Measurements from ENCODE around the gene CYP1A2.
"Not testable (repeated sequence)": the region's sequence is repeated elsewhere in the genome, so short reads cannot be mapped to it uniquely, and the experiment has no call there.

The CYP1A2 gene

GRCh38 chr15:74738239-74738638, 10.4 kb upstream of the CYP1A2 start:
- not testable (repeated sequence) for DNase-seq

DNA sequence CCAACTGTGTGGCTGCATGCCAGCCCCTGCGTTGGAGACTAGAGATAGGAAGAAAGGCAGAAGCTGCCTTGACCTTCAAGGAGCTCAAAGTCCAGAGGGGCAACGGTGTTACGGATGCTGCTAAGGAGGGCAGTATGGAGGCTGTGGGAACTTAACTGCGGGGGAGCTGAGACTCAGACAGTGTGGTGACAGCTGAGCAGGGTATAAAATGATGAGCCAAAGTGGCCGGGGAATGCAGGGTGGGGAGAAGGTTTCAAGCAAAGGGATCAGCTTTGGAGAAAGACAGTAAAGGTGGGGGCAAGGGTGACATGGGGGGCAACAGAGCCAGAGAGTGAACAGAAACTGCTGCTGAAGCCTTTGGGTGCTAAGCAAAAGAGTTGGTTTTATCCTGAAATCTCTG, 6.2 kb upstream of the CYP1A2 start:
- no peak for DNase-seq

- no peak for DNase-seq
Measured at GRCh38 chr15:74746389-74746788, 2.3 kb upstream of the CYP1A2 start.

DNA sequence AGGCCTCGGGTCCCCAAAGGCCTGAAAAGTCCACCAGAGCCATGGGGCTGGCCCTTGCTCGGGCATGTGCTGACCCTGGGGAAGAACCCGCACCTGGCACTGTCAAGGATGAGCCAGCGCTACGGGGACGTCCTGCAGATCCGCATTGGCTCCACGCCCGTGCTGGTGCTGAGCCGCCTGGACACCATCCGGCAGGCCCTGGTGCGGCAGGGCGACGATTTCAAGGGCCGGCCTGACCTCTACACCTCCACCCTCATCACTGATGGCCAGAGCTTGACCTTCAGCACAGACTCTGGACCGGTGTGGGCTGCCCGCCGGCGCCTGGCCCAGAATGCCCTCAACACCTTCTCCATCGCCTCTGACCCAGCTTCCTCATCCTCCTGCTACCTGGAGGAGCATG, 1.2 kb downstream of the CYP1A2 start:
- DNase-seq = no peak

DNA sequence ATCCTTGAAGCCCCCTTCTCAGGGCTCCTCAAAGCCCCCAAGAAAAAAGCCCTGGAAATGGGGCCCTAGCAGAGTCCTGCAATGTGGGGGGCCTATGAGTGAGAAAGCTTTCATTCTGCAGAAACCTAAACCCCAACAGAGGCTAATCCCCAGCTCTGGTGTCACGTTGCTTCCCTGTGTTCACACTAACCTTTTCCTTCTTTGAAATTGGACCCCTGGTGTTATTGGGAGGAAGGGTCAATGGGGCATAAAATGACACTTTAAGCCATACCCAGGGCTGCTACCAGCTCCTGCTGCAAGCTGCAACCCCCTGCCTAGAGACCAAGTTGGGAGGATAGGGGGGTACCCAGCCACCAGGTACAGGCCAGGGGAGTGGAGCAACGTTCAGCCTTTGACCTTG, 2.1 kb downstream of the CYP1A2 start:
- DNase-seq = no peak

DNA sequence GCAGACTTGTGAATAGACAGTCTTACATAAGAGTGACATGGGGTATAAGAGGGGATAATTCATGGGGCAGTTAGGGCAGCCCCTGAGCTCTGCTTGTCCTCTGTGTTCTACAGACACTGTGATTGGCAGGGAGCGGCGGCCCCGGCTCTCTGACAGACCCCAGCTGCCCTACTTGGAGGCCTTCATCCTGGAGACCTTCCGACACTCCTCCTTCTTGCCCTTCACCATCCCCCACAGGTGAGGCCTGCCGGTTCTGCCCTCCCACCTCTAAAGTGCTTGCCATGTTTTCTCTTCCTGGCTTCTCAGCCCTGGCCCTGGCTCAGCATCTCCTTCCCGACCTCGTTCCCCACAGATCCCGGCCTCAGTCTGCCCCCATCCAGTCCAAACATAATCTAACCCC, 3.4 kb downstream of the CYP1A2 start:
- DNase-seq = no peak

DNA sequence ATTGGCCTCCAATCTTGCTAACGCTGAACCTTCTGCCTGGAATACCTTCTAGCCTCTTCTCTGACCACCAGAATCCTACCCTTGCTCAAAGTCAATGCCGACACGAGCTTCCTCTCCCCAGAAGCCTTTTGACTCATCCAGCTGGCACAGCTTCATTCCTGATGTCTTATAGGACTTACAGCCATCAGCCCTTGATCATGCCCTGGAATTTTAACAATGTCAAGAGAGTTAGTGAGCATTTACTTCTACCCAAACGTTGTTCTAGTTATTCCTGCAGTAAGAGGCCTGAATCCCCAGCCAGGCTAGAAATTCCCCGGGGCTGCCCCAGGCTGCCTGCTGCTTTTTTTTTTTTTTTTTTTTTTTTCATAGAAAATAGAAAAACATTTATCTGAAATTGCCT, 3.9 kb downstream of the CYP1A2 start:
- DNase-seq = no peak

DNA sequence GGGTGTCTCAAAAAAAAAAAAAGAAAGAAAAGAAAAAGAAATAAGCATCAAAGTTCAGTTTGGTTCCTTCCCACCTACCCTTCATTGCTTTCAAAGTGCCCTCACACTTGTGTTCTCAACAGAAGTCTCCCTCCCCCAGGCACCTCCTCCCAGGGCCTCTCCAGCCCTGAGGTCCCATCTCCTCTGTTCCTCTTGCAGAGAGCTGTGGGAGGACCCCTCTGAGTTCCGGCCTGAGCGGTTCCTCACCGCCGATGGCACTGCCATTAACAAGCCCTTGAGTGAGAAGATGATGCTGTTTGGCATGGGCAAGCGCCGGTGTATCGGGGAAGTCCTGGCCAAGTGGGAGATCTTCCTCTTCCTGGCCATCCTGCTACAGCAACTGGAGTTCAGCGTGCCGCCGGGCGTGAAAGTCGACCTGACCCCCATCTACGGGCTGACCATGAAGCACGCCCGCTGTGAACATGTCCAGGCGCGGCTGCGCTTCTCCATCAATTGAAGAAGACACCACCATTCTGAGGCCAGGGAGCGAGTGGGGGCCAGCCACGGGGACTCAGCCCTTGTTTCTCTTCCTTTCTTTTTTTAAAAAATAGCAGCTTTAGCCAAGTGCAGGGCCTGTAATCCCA, 6.1 kb downstream of the CYP1A2 start:
- DNase-seq = no peak

DNA sequence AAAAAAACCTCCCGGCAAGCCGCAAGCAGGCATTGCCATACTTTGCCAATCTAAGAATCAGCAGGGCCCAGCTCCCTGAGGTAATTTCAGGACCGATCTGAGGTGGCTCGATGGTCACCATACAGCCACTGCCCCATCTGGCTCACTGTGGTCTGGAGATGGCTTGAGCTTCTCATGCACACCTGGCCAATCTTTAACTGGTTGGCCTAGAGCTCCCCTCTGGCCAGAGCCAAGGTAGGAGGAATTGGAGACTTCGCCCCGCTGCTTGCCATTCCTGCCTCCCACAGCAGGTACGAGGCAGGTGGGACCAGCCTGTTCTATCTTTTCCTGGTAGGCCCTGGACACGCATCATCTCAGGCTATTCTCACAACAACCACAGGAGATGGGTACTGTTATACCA, 10.1 kb downstream of the CYP1A2 start:
- no peak for DNase-seq

GRCh38 chr15:74762791-74763150, 14.1 kb downstream of the CYP1A2 start:
- DNase-seq = no peak

DNA sequence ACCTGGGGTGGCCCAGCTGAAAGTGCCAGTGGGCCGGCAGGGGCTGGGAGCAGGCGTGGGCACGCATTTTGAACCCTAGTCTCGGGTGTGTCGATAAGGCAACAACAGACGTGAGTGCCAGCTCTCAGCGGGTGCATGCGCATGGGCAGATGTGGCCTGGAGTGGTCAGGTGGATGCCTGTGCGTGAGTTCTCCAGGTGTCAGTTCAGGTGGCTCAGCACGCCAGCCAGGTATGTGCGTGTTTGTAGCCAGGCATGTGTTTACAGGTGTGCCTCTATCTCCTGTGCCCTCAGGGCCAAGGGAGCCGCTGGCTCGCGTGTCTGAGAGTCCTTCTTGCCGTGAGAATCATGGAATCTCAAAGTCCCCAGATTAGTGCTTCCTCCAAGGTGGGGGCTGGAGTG, 14.8 kb downstream of the CYP1A2 start:
- DNase-seq = no peak

DNA sequence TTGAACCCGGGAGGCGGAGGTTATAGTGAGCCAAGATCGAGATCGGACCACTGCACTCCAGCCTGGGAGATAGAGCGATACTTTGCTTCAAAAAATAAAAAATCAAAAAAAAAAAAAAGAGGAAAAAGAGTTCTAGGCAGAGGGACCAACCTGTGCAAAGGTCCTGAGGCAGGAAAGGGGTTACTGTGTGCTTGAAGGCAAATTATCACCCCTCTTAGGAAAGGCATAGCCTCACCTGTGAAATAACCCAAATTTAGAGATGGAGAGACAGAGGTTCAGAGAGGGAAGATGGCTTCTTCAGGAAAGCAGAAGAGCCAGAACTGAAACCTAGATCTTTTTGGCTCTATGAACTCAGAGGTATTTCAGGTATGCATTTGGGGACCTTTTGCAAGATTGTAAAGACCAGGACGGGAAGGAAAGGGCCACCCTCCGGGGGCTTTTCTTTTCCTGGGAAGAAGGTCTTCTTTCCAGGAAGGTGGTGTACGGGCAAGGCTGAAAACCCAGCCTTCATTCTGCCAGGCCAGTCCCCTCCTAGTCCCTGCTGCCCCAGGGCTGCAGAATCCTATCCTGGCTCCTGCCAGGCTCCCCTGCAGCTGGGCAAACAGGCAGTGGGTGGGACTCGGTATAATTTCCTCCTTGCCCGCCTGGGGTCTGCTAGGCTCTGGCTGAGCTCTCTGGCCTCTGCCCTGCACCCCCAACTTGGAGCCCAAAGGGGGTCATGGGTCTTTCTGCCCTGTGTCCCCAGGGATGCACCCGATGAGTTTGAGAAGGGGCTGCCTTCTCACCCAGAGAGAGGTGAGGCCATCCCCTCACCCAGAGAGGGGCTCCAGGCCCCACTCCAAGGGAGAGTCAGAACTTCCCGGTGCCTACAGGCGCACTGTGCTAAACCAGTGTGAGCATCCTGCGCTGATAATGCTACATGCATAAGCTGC, 18.8 kb downstream of the CYP1A2 start:
- no peak for DNase-seq

- no peak for DNase-seq
Measured at GRCh38 chr15:74768099-74768770, 19.6 kb downstream of the CYP1A2 start.

DNA sequence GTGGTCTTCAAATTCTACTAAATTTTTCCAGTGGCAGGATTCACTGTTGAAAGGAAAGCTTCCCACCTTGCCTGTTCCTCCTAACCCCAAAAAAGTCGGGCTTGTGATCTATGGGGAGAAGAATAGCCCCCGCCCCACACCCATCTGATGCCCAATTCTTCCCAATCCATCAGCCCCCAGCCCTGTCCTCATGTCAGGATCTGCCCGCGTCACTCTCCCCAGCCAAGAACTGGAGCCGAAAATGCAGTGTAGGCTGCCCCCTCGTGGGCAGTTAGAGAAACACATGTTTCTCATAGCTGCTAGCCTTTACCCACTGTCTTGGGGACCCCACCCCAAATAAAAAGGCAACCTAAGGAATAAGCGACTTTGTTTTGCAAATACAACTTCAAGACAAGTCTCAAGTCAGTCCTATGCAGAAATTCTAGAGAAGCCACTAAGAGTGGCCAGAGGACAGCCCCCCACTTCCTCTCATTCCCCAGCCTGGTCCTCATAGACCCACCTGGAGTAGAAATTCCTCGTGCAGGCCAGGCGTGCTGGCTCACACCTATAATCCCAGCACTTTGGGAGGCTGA, 20.2 kb downstream of the CYP1A2 start:
- peak; percentile 65 to 71 for DNase-seq

- DNase-seq = no peak
Measured at GRCh38 chr15:74769463-74770025, 20.9 kb downstream of the CYP1A2 start.

DNA sequence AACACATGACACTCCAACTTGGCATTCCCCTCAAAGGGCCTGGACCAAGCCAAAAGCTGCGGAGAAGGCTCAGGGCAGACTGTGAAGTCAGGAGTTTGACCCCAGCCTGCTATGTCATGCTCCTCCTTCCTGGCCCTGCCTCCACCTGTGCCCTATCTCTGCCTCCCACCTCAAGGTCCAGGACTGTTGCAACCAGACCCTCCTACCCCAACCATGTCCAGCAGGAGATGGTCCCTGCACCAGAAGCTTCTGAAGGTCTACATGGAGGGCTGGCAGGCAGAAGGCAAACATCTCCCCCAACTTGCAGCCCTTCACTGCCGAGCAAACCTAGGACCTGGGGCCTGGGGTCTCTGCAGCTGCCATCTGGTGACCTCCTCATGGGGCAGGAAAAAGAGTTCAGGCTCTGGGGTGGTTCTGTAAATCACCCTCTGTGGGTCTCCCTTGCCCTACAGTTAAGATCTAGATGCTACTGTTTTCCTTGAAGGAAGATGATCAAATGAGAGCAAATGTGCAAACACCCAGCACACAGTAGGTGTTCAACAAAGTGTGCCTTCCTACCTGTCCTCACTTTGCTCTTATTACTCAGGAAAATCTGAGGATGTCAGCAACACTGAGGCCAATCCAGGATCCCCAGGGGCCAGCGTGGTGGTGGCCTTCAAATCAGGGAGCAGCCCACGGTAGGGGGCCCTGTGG, 21.7 kb downstream of the CYP1A2 start:
- no peak for DNase-seq

DNA sequence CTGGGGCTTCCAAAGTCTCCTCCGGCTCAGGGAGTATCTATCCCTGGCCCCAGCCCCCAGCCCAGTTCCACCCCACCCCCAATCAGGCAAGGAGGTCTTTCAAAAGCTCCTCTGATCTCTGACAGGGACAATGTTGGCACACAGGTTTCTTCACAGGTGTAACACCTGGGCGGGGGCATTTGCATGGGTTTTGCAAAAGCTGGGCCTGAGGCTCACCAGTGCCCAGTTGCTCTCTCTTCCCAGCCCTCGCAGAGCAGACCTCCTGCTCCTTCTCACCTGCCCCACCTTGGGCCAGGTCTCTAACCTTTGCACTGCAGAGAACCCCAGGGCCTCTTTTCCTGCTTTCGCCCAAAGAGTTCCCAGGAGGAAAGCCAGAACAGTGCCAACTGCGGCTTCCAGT, 24.7 kb downstream of the CYP1A2 start:
- DNase-seq = no peak

DNA sequence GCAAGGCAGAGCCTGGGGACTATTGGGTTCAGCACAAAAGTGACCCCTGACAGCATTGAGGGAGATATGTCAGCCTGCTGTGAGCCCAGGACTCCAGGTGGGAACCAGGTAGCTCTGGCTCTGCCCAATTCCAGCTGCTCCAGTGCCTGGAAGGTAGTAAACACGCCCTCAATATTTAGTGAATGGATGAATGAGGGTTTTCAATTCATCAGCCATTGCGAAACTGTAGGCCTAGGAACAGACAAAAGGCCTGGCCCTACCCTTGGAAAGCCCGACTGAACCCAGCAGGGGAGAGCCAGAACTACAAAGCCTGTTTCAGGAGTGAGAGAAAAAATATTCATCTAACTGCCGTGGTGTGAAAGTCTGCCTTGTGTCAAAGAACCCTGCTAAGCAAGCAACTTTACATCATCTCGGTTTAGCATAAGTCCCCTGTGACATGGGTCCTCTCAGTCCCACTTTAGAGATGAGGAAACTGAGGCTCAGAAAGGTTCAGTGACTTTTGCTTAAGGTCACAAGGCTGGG, 25.1 kb downstream of the CYP1A2 start:
- DNase-seq = no peak

- no peak for DNase-seq
Measured at GRCh38 chr15:74775132-74775562, 26.5 kb downstream of the CYP1A2 start.

DNA sequence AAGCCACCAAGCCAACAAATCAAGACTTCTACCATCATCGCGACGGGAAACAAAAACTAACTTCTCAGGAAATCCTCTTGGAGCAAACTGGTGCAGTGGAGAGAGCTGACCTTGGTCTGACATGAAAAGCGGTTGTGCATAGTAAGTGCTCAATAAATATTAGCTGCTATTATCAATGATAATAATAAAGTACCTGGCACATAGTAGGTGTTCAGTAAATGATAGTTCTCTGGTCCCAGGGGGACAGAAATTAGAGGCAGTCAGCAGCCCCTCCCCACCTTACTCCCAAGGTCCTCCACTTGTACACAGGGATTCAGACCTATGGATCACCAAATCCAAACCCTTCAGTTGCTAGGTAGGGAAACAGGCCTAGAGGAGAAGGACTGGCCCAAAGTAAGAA, 27.2 kb downstream of the CYP1A2 start:
- DNase-seq = no peak

DNA sequence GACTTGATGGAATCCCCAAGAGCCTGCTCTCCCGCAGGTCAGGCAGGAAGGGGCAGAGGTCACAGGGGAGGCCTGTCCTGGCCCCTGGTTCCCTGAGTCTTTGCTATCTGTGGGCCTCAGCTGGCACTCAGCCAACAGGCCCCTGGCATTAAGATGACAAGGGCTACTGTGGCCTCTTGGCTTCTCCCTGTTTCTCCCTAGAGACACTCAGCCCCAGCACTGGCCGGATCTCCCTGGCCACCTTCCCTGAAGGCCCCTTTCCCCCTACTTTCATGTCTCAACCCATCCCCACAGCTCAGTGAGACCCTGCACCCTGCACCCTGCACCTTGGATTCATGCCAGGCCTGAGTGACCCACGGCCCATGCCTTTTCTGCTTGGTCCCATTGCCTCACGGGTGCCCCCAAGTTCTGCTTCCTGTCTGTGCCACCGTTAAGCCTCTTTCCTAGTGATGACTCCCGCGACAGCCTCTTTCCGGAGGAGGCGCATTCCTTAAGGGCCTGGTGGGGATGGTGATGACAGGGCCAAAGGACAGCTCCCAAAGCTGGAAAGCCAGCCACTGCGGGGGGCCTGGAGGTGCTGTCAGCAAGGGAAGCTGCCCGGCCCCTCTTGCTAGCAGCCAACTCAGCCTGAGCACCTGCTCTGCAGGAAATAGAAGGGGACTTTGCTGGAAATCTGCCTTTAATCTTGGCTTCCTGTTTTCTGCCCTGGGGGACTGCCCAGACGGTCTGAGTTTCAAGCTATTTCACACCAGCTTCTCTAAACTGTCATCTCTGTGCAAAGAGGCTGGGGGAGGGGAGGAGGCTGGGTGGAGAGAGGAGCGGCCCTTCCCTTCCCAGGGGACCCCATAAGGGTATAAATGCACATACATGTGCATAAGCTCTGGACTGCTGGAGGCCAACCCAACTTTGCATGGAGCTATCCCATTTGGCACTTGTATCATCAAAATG, 28.4 kb downstream of the CYP1A2 start:
- DNase-seq = peak; percentile 78 to 82
